Suprapubic skin (tissue), 4 donors: ENCODE results near the gene NFIC. TPM values are rescaled to one million over a fixed set of nuclear protein-coding genes. Genes with fewer than 3 reads are reported as not detected.
A peak's percentile ranks its signal among the peaks of the same experiment; 100 is the strongest.

Source experiments
- DNase-seq, 2 donors: peaks; one replicate each; pipeline ENCODE4 v3.0.0-alpha.2; 2019; ENCODE audit warnings: low spot score in 2 of 2
- H3K27ac ChIP-seq: fragments of 200-600 bp; sonication (generic); one replicate; pipeline ENCODE4 v1.5.1; 2019
- H3K27me3 ChIP-seq: fragments of 200-600 bp; sonication (generic); one replicate; pipeline ENCODE4 v1.5.1; 2019
- H3K36me3 ChIP-seq: fragments of 200-600 bp; sonication (generic); one replicate; pipeline ENCODE4 v1.5.1; 2019
- H3K4me1 ChIP-seq: fragments of 200-600 bp; sonication (generic); one replicate; pipeline ENCODE4 v1.5.1; 2019
- H3K4me3 ChIP-seq: fragments of 200-600 bp; sonication (generic); one replicate; pipeline ENCODE4 v1.5.1; 2019; ENCODE audit warnings: mild to moderate bottlenecking
- H3K9me3 ChIP-seq: fragments of 200-600 bp; sonication (generic); one replicate; pipeline ENCODE4 v1.5.1; 2019
- CTCF ChIP-seq, 2 donors: fragments of 200-600 bp in 1 of 2; fragments of 450-650 bp in 1 of 2; sonication (generic) in 1 of 2; IDR thresholded peaks; one replicate each; pipeline ENCODE4 v1.5.1; 2016 to 2019; ENCODE audit warnings: antibody characterized with exemption in 2 of 2, mild to moderate bottlenecking in 1 of 2, moderate library complexity in 1 of 2
- EP300 ChIP-seq: sonication (generic); formaldehyde crosslinking; IDR thresholded peaks from one replicate; pipeline ENCODE4 v1.6.1; 2017; ENCODE audit warnings: antibody characterized with exemption
- POLR2A ChIP-seq, 2 donors: fragments of 450-650 bp; IDR thresholded peaks; one replicate each; pipeline ENCODE4 v1.6.1; 2017; ENCODE audit warnings: antibody characterized with exemption in 2 of 2, mild to moderate bottlenecking in 2 of 2, moderate library complexity in 2 of 2
- POLR2AphosphoS5 ChIP-seq, 3 donors: sonication (generic); formaldehyde crosslinking; IDR thresholded peaks; one replicate each; pipeline ENCODE4 v1.6.1; 2017; ENCODE audit warnings: antibody characterized with exemption in 3 of 3
- WGBS: methylation state at CpG from one replicate; pipeline ENCODE4 v1.1.5; 2018; 5-methylcytosine and 5-hydroxymethylcytosine counted together
- total RNA-seq, 4 donors: library from RNA; depleted of rRNA; stranded (reverse); fragments of >200 nt; gene quantifications; one replicate each; pipeline ENCODE4 v1.1.0, GENCODE V29; 2016

NFIC gene
- total RNA-seq, 4 donors from 2014 or later = 135 to 234 (median 194) TPM

GRCh38 chr19:3433805-3434540, 67.6 kb downstream of the NFIC start:
- TF ChIP-seq POLR2A (IDR thresholded peaks at IDR 0.05) (no peak), EP300 (no peak), CTCF (IDR thresholded peaks at IDR 0.05) (no peak), POLR2AphosphoS5 (IDR thresholded peaks at IDR 0.05) (no peak)
- WGBS = 90% methylated on average over 10 of the region's 11 CpGs
- H3K9me3 ChIP-seq = no peaks in the 10 kb centered on the region
- no peak for DNase-seq
- H3K27me3 ChIP-seq = no peaks in the 10 kb centered on the region
- H3K4me1 ChIP-seq = peaks cover 48% of the 10 kb centered on the region
- H3K4me3 ChIP-seq = peak overlapping the region; percentile 54
- H3K36me3 ChIP-seq = peaks cover 43% of the 10 kb centered on the region
- peak overlapping the region; percentile 92 for H3K27ac ChIP-seq

- WGBS = 21% methylated on average over 6 of the region's 67 CpGs
- peaks cover 39% of the 10 kb centered on the region for H3K4me1 ChIP-seq
These were observed 68.5 kb downstream of the NFIC start for GRCh38 chr19:3434630-3435553.

GRCh38 chr19:3440082-3440481, 73.7 kb downstream of the NFIC start:
- Histone ChIP-seq H3K27ac (no peak overlapping the region), H3K36me3 (peaks cover 65% of the 10 kb centered on the region), H3K4me3 (no peak overlapping the region), H3K27me3 (no peaks in the 10 kb centered on the region), H3K9me3 (no peaks in the 10 kb centered on the region), H3K4me1 (peaks cover 34% of the 10 kb centered on the region)
- peak; percentile 7 to 26 for TF ChIP-seq CTCF (IDR thresholded peaks at IDR 0.05)
- TF ChIP-seq POLR2A (IDR thresholded peaks at IDR 0.05) = no peak
- TF ChIP-seq EP300 = no peak
- TF ChIP-seq POLR2AphosphoS5 (IDR thresholded peaks at IDR 0.05) = no peak
- 68% methylated on average over 13 of the region's 13 CpGs for WGBS
- DNase-seq = no peak

More at GRCh38 chr19:3434630-3435553, 68.5 kb downstream of the NFIC start:
- no peaks in the 10 kb centered on the region for H3K9me3 ChIP-seq
- DNase-seq = peak; percentile 96 to 98
- peak overlapping the region; percentile 92 for H3K27ac ChIP-seq
- H3K36me3 ChIP-seq = peaks cover 43% of the 10 kb centered on the region
- no peaks in the 10 kb centered on the region for H3K27me3 ChIP-seq
- H3K4me3 ChIP-seq = peak overlapping the region; percentile 54
- TF ChIP-seq POLR2AphosphoS5 (IDR thresholded peaks at IDR 0.05) (peak; percentile 35 to 83 (median 82)), POLR2A (IDR thresholded peaks at IDR 0.05) (peak in 1 of 2 donors; percentile 24), EP300 (no peak), CTCF (IDR thresholded peaks at IDR 0.05) (no peak)

- peaks cover 27% of the 10 kb centered on the region for H3K4me1 ChIP-seq
- H3K36me3 ChIP-seq = peaks cover 76% of the 10 kb centered on the region
- no peak overlapping the region for H3K4me3 ChIP-seq
- peak overlapping the region; percentile 24 for H3K27ac ChIP-seq
- no peaks in the 10 kb centered on the region for H3K9me3 ChIP-seq
- TF ChIP-seq CTCF (IDR thresholded peaks at IDR 0.05) (no peak), EP300 (no peak), POLR2AphosphoS5 (IDR thresholded peaks at IDR 0.05) (no peak), POLR2A (IDR thresholded peaks at IDR 0.05) (no peak)
- WGBS = 81% methylated on average over 18 of the region's 25 CpGs
- no peaks in the 10 kb centered on the region for H3K27me3 ChIP-seq
- no peak for DNase-seq
These were observed 75.0 kb downstream of the NFIC start for GRCh38 chr19:3441089-3441985.
